GM12801 (cell line): ENCODE measurements around the gene COG3.

Experiments
- TF ChIP-seq, protein P1 (sequence below): IDR thresholded peaks from one replicate; pipeline ENCODE4 v1.5.1; 2011; ENCODE audit warnings: control low read depth; ENCODE audit not compliant: insufficient read length; ENCODE audit errors: extremely low read depth

COG3 gene

DNA sequence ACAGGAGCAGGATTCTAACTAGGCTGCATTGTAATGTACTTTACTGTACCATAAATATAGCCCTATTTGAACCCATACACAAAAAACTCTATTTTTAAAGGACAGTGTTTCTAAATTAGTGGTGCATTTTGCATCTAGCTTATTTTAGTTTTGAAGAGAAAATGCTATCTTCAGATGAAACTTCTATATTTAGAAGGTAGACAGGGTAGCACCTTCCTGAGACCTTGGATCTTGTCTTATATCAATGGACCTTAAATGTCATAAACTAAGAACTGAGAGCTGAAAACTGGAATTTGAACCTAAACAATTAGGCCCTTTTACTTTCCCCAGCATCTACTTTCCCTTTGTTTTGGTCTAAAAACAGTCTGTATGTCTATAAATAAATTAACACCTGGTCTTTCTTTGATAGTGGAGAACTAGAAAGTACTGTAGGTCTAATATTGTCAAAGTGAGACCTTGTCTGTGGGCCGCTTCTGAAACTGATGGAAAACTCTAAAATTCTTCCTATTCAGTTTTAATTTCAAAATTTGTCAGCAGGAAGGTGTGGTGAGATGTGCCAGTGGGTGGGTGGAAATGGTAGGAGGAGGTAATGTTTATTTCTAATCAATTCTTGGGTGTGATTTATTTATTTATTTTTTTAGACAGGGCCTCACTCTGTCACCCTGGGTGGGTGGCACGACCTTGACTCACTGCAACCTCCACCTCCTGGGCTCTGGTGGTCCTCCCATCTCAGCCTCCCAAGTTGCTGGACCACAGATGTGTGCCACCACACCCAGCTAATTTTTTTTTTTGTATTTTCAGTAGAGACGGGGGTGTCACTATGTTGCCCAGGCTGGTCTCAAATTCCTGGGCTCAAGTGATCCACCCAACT is 10.1 kb downstream of the COG3 start:
- TF ChIP-seq, protein P1, sequence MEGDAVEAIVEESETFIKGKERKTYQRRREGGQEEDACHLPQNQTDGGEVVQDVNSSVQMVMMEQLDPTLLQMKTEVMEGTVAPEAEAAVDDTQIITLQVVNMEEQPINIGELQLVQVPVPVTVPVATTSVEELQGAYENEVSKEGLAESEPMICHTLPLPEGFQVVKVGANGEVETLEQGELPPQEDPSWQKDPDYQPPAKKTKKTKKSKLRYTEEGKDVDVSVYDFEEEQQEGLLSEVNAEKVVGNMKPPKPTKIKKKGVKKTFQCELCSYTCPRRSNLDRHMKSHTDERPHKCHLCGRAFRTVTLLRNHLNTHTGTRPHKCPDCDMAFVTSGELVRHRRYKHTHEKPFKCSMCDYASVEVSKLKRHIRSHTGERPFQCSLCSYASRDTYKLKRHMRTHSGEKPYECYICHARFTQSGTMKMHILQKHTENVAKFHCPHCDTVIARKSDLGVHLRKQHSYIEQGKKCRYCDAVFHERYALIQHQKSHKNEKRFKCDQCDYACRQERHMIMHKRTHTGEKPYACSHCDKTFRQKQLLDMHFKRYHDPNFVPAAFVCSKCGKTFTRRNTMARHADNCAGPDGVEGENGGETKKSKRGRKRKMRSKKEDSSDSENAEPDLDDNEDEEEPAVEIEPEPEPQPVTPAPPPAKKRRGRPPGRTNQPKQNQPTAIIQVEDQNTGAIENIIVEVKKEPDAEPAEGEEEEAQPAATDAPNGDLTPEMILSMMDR = no peak

DNA sequence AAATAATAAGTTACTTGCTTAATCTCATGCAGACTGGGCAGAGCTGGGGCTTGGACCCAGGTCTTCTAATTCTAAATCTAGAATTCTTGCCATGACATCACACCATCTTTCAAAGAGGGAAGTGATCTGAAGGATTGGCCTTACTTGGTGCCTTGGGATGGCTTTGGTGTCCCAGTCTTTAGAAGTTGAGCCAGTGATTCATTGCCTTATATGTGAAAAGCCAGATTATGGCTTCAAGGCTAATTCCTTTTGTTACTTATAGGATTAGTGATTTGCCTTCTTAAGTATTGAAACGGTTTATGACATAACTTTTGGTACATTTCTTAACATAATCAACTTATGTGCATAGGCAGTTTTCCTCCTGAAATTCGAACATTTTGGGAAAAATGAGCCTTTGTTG is 14.9 kb downstream of the COG3 start:
- TF ChIP-seq, protein P1 = no peak

DNA sequence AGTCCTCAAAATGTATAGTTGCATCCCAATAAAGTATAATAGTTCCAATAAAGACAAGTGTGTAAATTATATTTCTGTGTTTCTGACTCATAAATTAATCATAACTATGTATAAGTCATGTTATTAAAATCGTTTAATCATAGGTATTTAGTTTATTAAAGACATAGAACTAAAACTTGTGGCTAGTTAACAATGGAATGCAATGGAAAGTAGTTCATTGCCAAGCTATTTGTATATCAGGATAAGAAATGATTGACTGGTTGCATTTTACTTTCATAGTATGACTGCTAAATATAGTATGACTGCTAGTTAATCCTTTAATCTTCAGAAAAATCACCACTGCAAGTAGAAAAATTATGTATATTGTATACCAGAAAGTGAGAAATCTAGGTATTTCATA is 16.9 kb downstream of the COG3 start:
- TF ChIP-seq, protein P1 = no peak

DNA sequence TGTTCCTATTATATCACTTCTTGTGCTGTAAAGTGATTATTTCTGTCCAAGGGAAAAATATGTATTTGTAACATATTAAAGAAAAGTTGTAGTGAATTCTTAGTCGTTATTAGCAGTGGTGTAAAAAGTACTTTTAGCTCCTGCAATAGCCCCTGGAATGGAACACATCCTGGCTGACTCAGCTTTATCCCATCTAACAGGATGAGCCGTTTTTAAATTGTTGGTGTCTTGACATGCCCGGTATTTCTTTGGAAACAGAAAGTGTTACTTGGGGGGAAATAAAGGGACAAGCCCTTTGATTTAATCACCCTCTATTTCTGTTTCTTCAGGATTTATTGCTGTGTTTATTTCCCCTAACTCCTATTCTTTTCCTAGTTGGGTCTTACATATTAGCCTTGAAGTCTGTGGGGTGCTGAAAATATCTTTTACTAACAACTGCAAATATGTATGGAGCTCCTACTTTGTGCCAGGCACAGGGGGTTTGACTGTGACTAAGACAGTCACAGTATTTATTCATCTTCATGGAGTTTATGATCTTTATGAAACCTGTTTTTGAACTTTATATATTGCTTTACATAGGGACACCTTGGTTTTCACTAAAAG is 17.9 kb downstream of the COG3 start:
- TF ChIP-seq, protein P1 = no peak

DNA sequence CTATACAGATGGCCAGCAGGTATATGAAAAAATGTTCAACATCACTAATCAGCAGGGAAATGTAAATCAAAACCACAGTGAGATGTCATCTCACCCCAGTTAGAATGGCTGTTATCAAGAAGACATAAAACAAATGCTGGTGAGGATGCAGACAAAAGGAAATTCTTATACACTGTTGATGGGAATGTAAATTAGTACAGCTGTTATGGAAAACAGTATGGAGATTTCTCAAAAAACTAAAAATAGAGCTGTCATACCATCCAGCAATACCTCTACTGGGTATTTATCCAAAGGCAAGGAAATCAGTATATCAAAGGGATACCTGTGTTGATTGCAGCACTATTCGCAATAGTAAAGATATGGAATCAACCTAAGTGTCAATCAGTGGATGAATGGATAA is 22.9 kb downstream of the COG3 start:
- TF ChIP-seq, protein P1 = no peak

DNA sequence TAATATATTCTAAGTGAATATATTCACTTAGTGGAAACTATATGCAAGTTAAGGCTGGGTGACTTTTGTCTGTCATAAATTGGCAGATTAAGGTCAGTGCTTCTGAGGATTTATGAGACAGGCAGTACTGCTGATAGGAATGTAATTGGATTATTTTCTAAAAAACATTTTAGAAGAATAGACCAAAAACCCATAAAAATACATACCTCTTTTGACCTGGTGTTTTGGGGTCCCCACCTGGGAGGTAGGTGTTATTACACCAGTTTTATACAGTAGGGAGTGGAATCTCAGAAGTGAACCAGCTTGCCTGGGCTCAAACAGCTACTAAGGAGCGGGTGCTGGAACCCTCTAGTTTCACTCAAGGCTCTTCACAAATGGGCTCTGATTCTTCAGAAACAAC is 25.3 kb downstream of the COG3 start:
- TF ChIP-seq, protein P1 = no peak

DNA sequence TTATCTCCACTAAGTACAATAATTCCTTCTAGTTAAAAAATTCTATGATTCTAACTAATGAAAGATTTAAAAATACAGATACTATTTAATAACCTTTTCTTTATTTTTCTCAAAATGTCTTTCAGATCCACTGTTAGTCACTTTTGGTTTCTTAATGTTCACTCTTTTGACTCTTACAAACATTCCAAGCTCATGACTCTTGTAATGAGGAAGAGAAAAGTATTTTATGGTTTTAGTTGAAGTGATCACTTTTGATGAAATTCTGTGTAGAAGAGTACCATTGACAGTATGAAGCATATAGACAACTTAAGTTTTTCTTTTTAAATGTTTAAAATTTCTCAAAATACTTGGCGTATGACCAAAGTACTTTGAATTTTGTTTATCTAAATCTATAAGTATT is 27.8 kb downstream of the COG3 start:
- TF ChIP-seq, protein P1 = no peak
